Tibial artery (tissue), 4 donors: ENCODE measurements around the gene CCDC141.
A peak's percentile ranks its signal among the peaks of the same experiment; 100 is the strongest.
"Not testable (repeated sequence)": the region's sequence is repeated elsewhere in the genome, so short reads cannot be mapped to it uniquely, and the experiment has no call there.

Source experiments
- DNase-seq, 2 donors: peaks; one replicate each; pipeline ENCODE4 v3.0.0-alpha.2; 2019
- H3K27ac ChIP-seq, 2 donors: fragments of 200-600 bp; sonication (generic) in 1 of 2; 1 replicate in 1 of 2; 2 replicates in 1 of 2; pipeline ENCODE4 v1.5.1; 2018 to 2019; ENCODE audit warnings: mild to moderate bottlenecking in 1 of 2
- H3K27me3 ChIP-seq, 2 donors: fragments of 200-600 bp; sonication (generic) in 1 of 2; one replicate each; pipeline versions ENCODE4 v1.5.1 to v1.6.0; 2016 to 2019
- H3K36me3 ChIP-seq, 3 donors: fragments of 200-600 bp; sonication (generic) in 2 of 3; one replicate each; pipeline ENCODE4 v1.5.1; 2016 to 2019; ENCODE audit warnings: mild to moderate bottlenecking in 2 of 3
- H3K4me1 ChIP-seq, 4 donors: fragments of 200-600 bp; sonication (generic) in 2 of 4; 1 replicate in 3 of 4; 2 replicates in 1 of 4; pipeline ENCODE4 v1.5.1; 2016 to 2019
- H3K4me3 ChIP-seq, 2 donors: fragments of 200-600 bp; sonication (generic) in 1 of 2; 1 replicate in 1 of 2; 2 replicates in 1 of 2; pipeline ENCODE4 v1.5.1; 2018 to 2019; ENCODE audit warnings: mild to moderate bottlenecking in 2 of 2
- H3K9me3 ChIP-seq, 3 donors: fragments of 200-600 bp; sonication (generic) in 1 of 3; one replicate each; pipeline ENCODE4 v1.5.1; 2016 to 2019
- intact Hi-C: fragments of 100-400 bp; cut with DNase I; formaldehyde crosslinking; loops from one replicate; pipeline ENCODE4 v1.15.0; 2023; ENCODE audit warnings: low total_unique reads
- TF ChIP-seq, protein P1 (sequence below), 2 experiments: fragments of 200-600 bp in 1 of 2; fragments of 450-650 bp in 1 of 2; IDR thresholded peaks; one replicate each; pipeline ENCODE4 v1.5.1; 2017 to 2019; ENCODE audit warnings: antibody characterized with exemption in 2 of 2, mild to moderate bottlenecking in 1 of 2, moderate library complexity in 1 of 2

CCDC141 gene

DNA sequence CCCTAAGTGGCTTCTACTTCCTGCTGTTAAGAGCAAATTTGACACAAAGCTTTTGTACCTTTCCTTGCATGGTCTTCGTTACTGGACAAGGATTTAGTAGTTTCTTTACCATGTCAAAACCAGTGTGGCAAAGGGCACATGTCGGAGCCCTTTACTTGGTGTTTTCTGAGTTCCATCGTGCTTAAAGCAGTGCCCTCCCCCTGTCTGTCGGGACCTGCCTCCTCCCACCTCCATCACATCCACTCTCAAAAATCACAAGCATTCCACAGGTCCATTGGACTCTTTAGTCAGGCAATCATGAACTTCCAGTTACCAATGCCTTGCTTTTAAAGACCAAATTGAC, 763 bp downstream of the CCDC141 start:
- H3K4me3 ChIP-seq: peak overlapping the region; percentile 19 to 28
- TF ChIP-seq, protein P1, sequence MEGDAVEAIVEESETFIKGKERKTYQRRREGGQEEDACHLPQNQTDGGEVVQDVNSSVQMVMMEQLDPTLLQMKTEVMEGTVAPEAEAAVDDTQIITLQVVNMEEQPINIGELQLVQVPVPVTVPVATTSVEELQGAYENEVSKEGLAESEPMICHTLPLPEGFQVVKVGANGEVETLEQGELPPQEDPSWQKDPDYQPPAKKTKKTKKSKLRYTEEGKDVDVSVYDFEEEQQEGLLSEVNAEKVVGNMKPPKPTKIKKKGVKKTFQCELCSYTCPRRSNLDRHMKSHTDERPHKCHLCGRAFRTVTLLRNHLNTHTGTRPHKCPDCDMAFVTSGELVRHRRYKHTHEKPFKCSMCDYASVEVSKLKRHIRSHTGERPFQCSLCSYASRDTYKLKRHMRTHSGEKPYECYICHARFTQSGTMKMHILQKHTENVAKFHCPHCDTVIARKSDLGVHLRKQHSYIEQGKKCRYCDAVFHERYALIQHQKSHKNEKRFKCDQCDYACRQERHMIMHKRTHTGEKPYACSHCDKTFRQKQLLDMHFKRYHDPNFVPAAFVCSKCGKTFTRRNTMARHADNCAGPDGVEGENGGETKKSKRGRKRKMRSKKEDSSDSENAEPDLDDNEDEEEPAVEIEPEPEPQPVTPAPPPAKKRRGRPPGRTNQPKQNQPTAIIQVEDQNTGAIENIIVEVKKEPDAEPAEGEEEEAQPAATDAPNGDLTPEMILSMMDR (IDR thresholded peaks at IDR 0.05): no peak
- H3K36me3 ChIP-seq: no peaks in the 10 kb centered on the region
- DNase-seq: no peak
- intact Hi-C loops: loop anchor here (1.0 kb wide), 1 partner anchor 12 kb away; no protein-coding TSS in a partner anchor
- peak overlapping the region in 1 of 2 donors; percentile 37 for H3K27ac ChIP-seq
- no peaks in the 10 kb centered on the region for H3K27me3 ChIP-seq
- no peaks in the 10 kb centered on the region for H3K9me3 ChIP-seq
- peaks cover 0 to 23% (median 0%) of the 10 kb centered on the region in 4 donors for H3K4me1 ChIP-seq

DNA sequence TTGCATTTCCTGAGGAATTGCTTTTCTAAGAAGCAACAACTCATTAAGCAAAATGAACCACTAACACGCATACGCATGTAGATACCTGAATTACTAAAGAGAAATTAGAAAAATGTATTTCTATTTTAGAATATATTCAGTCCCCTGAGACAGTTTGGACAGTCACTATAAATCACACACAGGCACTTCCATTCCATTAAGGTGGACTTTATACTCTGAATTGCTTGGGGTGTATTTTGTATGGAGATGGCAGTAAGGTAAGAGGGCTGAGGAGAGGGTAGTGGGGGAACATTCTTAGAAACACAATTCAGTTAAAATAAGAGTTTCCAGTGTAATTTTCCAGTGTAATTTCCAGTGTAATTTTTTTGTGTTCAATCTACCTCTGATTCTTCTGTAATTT, 1.8 kb downstream of the CCDC141 start:
- Histone ChIP-seq H3K4me1 (peaks cover 0 to 23% (median 0%) of the 10 kb centered on the region in 4 donors), H3K9me3 (no peaks in the 10 kb centered on the region), H3K27ac (no peak overlapping the region), H3K36me3 (no peaks in the 10 kb centered on the region), H3K27me3 (no peaks in the 10 kb centered on the region), H3K4me3 (no peak overlapping the region)
- no peak for DNase-seq
- intact Hi-C loops: no loop called here
- TF ChIP-seq, protein P1 (IDR thresholded peaks at IDR 0.05): no peak

DNA sequence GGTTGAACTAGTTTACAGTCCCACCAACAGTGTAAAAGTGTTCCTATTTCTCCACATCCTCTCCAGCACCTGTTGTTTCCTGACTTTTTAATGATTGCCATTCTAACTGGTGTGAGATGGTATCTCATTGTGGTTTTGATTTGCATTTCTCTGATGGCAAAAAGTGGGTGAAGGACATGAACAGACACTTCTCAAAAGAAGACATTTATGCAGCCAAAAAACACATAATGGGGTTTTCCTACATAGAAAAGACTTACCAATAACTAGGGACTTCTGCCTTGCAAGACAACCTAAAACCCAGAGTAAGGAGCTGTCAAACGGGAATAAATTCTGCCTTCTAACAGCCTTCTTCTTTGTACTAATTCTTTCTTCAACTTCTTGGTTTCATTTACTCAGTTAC, 4.3 kb downstream of the CCDC141 start:
- H3K9me3 ChIP-seq, DNase-seq, H3K36me3 ChIP-seq, H3K27me3 ChIP-seq, intact Hi-C loops, H3K27ac ChIP-seq, H3K4me3 ChIP-seq: not testable (repeated sequence)
- H3K4me1 ChIP-seq: peaks cover 0 to 19% (median 0%) of the 10 kb centered on the region in 4 donors

DNA sequence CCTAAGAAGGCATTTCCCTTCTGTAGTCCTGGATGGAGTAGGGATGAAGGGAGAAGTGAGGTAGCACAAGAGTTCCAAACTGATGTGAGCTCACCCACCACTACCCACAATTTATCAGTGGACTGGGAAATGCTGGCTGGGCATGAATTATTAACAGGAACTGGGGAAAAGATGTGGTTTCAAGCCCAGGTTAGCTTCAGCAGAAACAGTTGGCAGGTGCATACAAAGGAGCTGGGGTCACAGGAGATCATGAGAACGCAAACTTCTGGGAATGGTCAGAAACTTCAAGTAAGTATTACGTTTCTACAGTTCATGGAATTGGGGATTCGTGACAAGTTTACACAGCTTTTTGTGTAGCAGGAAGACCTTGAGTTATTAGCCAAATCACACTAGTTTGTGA, 5.4 kb downstream of the CCDC141 start:
- H3K9me3 ChIP-seq: no peaks in the 10 kb centered on the region
- no peak overlapping the region for H3K27ac ChIP-seq
- H3K4me3 ChIP-seq: no peak overlapping the region
- TF ChIP-seq, protein P1 (IDR thresholded peaks at IDR 0.05): no peak
- H3K27me3 ChIP-seq: no peaks in the 10 kb centered on the region
- no peaks in the 10 kb centered on the region for H3K36me3 ChIP-seq
- no peak for DNase-seq
- peaks cover 0 to 8% (median 0%) of the 10 kb centered on the region in 4 donors for H3K4me1 ChIP-seq
- intact Hi-C loops: no loop called here

DNA sequence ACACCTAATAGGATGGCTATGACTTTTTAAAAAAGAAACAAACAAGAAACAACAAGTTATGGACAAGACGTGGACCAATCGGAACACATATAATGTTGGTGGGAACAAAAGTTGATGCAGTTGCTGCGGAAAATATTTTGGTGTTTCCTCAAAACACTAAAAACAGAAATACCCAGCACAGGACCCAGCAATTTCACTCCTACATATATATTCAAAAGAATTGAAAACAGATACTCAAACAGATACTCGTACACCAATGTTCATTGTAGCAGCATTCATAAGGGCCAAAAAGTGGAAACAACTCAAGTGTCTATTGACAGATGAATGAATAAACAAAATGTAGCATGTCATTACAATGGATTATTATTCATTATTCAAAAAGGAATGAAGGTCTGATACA, 12.1 kb downstream of the CCDC141 start:
- intact Hi-C loops: loop anchor here (1.0 kb wide), 1 partner anchor 11 kb away; no protein-coding TSS in a partner anchor
- no peaks in the 10 kb centered on the region for H3K36me3 ChIP-seq
- no peaks in the 10 kb centered on the region for H3K4me1 ChIP-seq
- no peak overlapping the region for H3K4me3 ChIP-seq
- no peaks in the 10 kb centered on the region for H3K27me3 ChIP-seq
- DNase-seq: no peak
- no peak overlapping the region for H3K27ac ChIP-seq
- H3K9me3 ChIP-seq: no peaks in the 10 kb centered on the region
- TF ChIP-seq, protein P1 (IDR thresholded peaks at IDR 0.05): no peak

DNA sequence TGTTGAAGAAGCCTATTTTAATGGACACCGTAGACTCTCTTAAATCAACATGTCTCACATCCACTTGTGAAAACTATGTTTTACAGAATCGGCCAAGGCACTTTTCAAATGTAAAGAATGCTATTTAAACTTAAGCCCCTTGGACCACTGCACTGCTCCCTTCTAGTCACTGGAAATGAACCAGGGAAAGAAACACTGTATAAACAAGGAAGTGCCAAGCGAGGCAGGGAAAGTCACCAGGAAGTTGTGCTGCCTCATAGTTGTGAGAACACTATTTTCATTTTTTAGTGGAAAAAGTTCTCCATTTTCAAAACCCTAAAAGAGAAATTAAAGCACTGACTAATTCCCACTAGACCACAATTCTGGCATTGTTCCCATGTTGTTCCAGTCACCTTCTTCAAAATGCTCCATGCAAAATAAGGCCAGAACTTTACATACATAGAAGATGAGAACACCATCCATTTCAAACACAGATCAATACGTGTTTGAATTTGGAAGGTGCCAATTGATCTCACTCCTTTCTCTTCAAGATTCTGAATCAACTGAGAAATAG, 13.5 kb downstream of the CCDC141 start:
- no peak overlapping the region for H3K4me3 ChIP-seq
- no peak for DNase-seq
- H3K27ac ChIP-seq: no peak overlapping the region
- TF ChIP-seq, protein P1 (IDR thresholded peaks at IDR 0.05): no peak
- no peaks in the 10 kb centered on the region for H3K9me3 ChIP-seq
- no peaks in the 10 kb centered on the region for H3K36me3 ChIP-seq
- H3K4me1 ChIP-seq: no peaks in the 10 kb centered on the region
- no peaks in the 10 kb centered on the region for H3K27me3 ChIP-seq
- intact Hi-C loops: no loop called here
